Mesenchymal stem cell (in vitro differentiated cells and primary cell): ENCODE data around the gene MLEC.
A peak's percentile ranks its signal among the peaks of the same experiment; 100 is the strongest.

ENCODE experiments used
- DNase-seq: peaks from one replicate; pipeline ENCODE4 v3.0.0-alpha.2; 2013
- H2AFZ ChIP-seq: one replicate; pipeline ENCODE4 v1.6.1; 2013; ENCODE audit warnings: low read depth, mild to moderate bottlenecking, control low read depth, inconsistent platforms, low read length, moderate library complexity
- H2AK5ac ChIP-seq: 2 replicates; pipeline ENCODE4 v1.6.1; 2013; ENCODE audit warnings: low read length, moderate library complexity, mild to moderate bottlenecking, inconsistent platforms; ENCODE audit not compliant: severe bottlenecking
- H2BK120ac ChIP-seq: one replicate; pipeline ENCODE4 v1.6.1; 2013; ENCODE audit warnings: low read depth, mild to moderate bottlenecking, inconsistent platforms, low read length, moderate library complexity
- H2BK12ac ChIP-seq, 2 experiments: one replicate each; pipeline ENCODE4 v1.6.1; 2013; ENCODE audit warnings: inconsistent platforms in 2 of 2, low read length in 2 of 2, mild to moderate bottlenecking in 2 of 2, moderate library complexity in 2 of 2, control low read depth in 1 of 2
- H2BK15ac ChIP-seq: one replicate; pipeline ENCODE4 v1.6.1; 2013; ENCODE audit warnings: mild to moderate bottlenecking, low read depth, inconsistent platforms; ENCODE audit not compliant: poor library complexity, severe bottlenecking
- H2BK5ac ChIP-seq: 2 replicates; pipeline ENCODE4 v1.6.1; 2013; ENCODE audit warnings: low read depth, mild to moderate bottlenecking, low read length, control low read depth, inconsistent platforms; ENCODE audit not compliant: poor library complexity, severe bottlenecking
- H3K14ac ChIP-seq, 2 experiments: one replicate each; pipeline ENCODE4 v1.6.1; 2013; ENCODE audit warnings: inconsistent platforms in 2 of 2, low read length in 2 of 2, control low read depth in 1 of 2, mild to moderate bottlenecking in 1 of 2, moderate library complexity in 1 of 2
- H3K18ac ChIP-seq, 2 experiments: one replicate each; pipeline ENCODE4 v1.6.1; 2013; ENCODE audit warnings: inconsistent platforms in 2 of 2, low read length in 2 of 2, control low read depth in 1 of 2, low read depth in 1 of 2, mild to moderate bottlenecking in 1 of 2
- H3K23ac ChIP-seq, 2 experiments: one replicate each; pipeline ENCODE4 v1.6.1; 2013; ENCODE audit warnings: inconsistent platforms in 2 of 2, low read length in 2 of 2, mild to moderate bottlenecking in 2 of 2, moderate library complexity in 2 of 2, control low read depth in 1 of 2
- H3K27ac ChIP-seq: 2 replicates; pipeline ENCODE4 v1.5.1; 2013; ENCODE audit warnings: mild to moderate bottlenecking, moderate library complexity, low read length, control low read depth, inconsistent platforms; ENCODE audit not compliant: poor library complexity, severe bottlenecking
- H3K27me3 ChIP-seq, 2 experiments: 2 replicates each; pipeline versions ENCODE4 v1.6.1 to v1.7.0; 2013; ENCODE audit warnings: low read length in 2 of 2, mild to moderate bottlenecking in 2 of 2, moderate library complexity in 2 of 2, control low read depth in 1 of 2, inconsistent platforms in 1 of 2; ENCODE audit not compliant: control insufficient read depth in 1 of 2, insufficient read depth in 1 of 2
- H3K36me3 ChIP-seq, 2 experiments: 2 replicates each; pipeline versions ENCODE4 v1.6.1 to v1.7.0; 2013; ENCODE audit warnings: low read length in 2 of 2, control low read depth in 1 of 2, inconsistent platforms in 1 of 2, low read depth in 1 of 2, mild to moderate bottlenecking in 1 of 2; ENCODE audit not compliant: insufficient read depth in 2 of 2, control insufficient read depth in 1 of 2
- H3K4ac ChIP-seq, 2 experiments: one replicate each; pipeline ENCODE4 v1.6.1; 2013; ENCODE audit warnings: inconsistent platforms in 2 of 2, low read length in 2 of 2, mild to moderate bottlenecking in 2 of 2, moderate library complexity in 2 of 2, control low read depth in 1 of 2, low read depth in 1 of 2
- H3K4me1 ChIP-seq: 2 replicates; pipeline ENCODE4 v1.6.1; 2013; ENCODE audit warnings: low read depth, low read length, control low read depth; ENCODE audit not compliant: control insufficient read depth, insufficient read depth
- H3K4me2 ChIP-seq: 2 replicates; pipeline ENCODE4 v1.6.1; 2013; ENCODE audit warnings: low read length, mild to moderate bottlenecking, inconsistent platforms; ENCODE audit not compliant: poor library complexity, severe bottlenecking
- H3K4me3 ChIP-seq, 2 experiments: 2 replicates each; pipeline versions ENCODE4 v1.5.1 to v1.7.0; 2013; ENCODE audit warnings: low read length in 2 of 2, mild to moderate bottlenecking in 2 of 2, control low read depth in 1 of 2, low read depth in 1 of 2; ENCODE audit not compliant: insufficient read depth in 1 of 2
- H3K79me1 ChIP-seq: replicated peaks from 2 replicates; pipeline ENCODE4 v1.6.1; 2013; ENCODE audit warnings: mild to moderate bottlenecking, control low read depth, low read length, inconsistent platforms; ENCODE audit not compliant: poor library complexity, severe bottlenecking
- H3K9ac ChIP-seq: 2 replicates; pipeline ENCODE4 v1.7.0; 2013; ENCODE audit warnings: mild to moderate bottlenecking, low read length, moderate library complexity
- H3K9me3 ChIP-seq: 2 replicates; pipeline ENCODE4 v1.7.0; 2013; ENCODE audit warnings: mild to moderate bottlenecking, low read length; ENCODE audit not compliant: control insufficient read depth
- H4K8ac ChIP-seq: one replicate; pipeline ENCODE4 v1.6.1; 2013; ENCODE audit warnings: inconsistent platforms, mild to moderate bottlenecking, low read length, moderate library complexity
- H4K91ac ChIP-seq: one replicate; pipeline ENCODE4 v1.6.1; 2013; ENCODE audit warnings: mild to moderate bottlenecking, low read length, inconsistent platforms
- WGBS: methylation state at CpG from one replicate; pipeline ENCODE4 v1.1.7; 2013; ENCODE audit warnings: mixed read lengths; 5-methylcytosine and 5-hydroxymethylcytosine counted together

The MLEC gene

DNA sequence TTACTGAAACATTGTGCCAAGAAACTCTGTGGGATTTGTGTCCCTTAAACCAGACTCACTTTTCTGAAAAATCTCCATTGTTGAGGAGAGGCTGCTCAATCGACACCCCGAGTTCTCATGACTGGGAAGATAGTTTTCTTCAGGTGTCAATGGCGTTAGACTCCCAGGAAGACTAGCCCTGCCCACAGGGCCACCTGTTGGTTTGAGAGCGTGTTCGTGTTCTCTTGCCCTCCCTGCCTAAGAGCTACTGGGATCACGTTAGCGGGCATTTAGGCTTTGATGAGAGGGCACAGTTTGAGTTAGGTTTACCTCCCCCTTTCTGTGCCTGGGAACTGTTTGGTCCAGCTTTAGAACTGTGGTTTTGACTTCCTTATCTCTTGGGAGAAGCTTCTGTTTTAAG lies 12.6 kb downstream of the MLEC start:
- Histone ChIP-seq H3K9ac (no peak overlapping the region), H3K4me3 (no peak overlapping the region), H2AK5ac (no peak overlapping the region), H3K4me2 (no peak overlapping the region), H3K23ac (no peak overlapping the region), H2BK12ac (no peak overlapping the region), H3K79me1 (peaks cover 58% of the 10 kb centered on the region), H2AFZ (no peak overlapping the region), H3K27me3 (no peaks in the 10 kb centered on the region), H3K27ac (no peak overlapping the region), H3K9me3 (no peaks in the 10 kb centered on the region), H2BK5ac (no peak overlapping the region), H3K36me3 (peaks cover 64 to 94% of the 10 kb centered on the region in 2 experiments), H3K14ac (no peak overlapping the region), H4K91ac (no peak overlapping the region), H4K8ac (no peak overlapping the region), H2BK120ac (no peak overlapping the region), H3K18ac (no peak overlapping the region), H2BK15ac (no peak overlapping the region), H3K4me1 (peaks cover 1% of the 10 kb centered on the region), H3K4ac (no peak overlapping the region)
- DNase-seq, result no peak
- 92% methylated on average over 7 of the region's 7 CpGs for WGBS

- 94% methylated on average over 5 of the region's 5 CpGs for WGBS
- H3K4me1 ChIP-seq, result peaks cover 1% of the 10 kb centered on the region
- no peak overlapping the region for H2BK12ac ChIP-seq
- no peak overlapping the region for H2AFZ ChIP-seq
- H4K91ac ChIP-seq, result no peak overlapping the region
- H3K4me2 ChIP-seq, result no peak overlapping the region
- H4K8ac ChIP-seq, result no peak overlapping the region
- no peak overlapping the region for H2AK5ac ChIP-seq
- peaks cover 47% of the 10 kb centered on the region for H3K79me1 ChIP-seq
- H2BK120ac ChIP-seq, result no peak overlapping the region
- no peak overlapping the region for H3K9ac ChIP-seq
- H3K14ac ChIP-seq, result no peak overlapping the region
- H3K36me3 ChIP-seq, result peaks cover 62 to 88% of the 10 kb centered on the region in 2 experiments
- no peaks in the 10 kb centered on the region for H3K9me3 ChIP-seq
- H3K27ac ChIP-seq, result no peak overlapping the region
- H2BK5ac ChIP-seq, result no peak overlapping the region
- H2BK15ac ChIP-seq, result no peak overlapping the region
- no peak for DNase-seq
- no peak overlapping the region for H3K18ac ChIP-seq
- no peak overlapping the region for H3K23ac ChIP-seq
- H3K4ac ChIP-seq, result no peak overlapping the region
- H3K27me3 ChIP-seq, result no peaks in the 10 kb centered on the region
- no peak overlapping the region for H3K4me3 ChIP-seq
Observed at GRCh38 chr12:120700886-120701285, 13.9 kb downstream of the MLEC start.

DNA sequence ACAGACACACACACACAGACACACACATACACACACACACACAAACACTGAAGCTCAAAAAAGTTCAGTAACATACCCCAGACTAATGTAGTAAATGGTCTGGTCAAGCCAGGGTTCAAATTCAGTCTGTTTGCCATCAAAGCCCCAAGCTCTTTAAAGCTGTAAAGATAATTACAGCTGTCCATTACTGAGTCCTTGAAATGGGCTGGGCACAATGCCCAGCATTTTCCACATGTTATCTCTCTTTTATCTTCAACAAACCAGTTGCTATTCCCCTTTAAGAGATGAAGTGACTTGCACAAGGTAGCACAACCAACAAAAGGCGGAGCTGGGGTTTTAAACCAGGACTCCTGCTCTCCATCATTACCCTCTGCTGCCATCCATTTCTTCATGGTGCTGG lies 15.7 kb downstream of the MLEC start:
- Histone ChIP-seq H3K4me2 (no peak overlapping the region), H3K18ac (no peak overlapping the region), H4K8ac (no peak overlapping the region), H3K4me3 (no peak overlapping the region), H2BK12ac (no peak overlapping the region), H3K9ac (no peak overlapping the region), H4K91ac (no peak overlapping the region), H2BK120ac (no peak overlapping the region), H3K79me1 (peaks cover 36% of the 10 kb centered on the region), H3K14ac (no peak overlapping the region), H3K27me3 (no peaks in the 10 kb centered on the region), H2AFZ (no peak overlapping the region), H2BK15ac (no peak overlapping the region), H2BK5ac (no peak overlapping the region), H3K27ac (no peak overlapping the region), H3K4ac (no peak overlapping the region), H3K9me3 (no peaks in the 10 kb centered on the region), H3K4me1 (peaks cover 1% of the 10 kb centered on the region), H3K23ac (no peak overlapping the region), H3K36me3 (peaks cover 53 to 71% of the 10 kb centered on the region in 2 experiments), H2AK5ac (no peak overlapping the region)
- no peak for DNase-seq
- 88% methylated on average over 1 of the region's 1 CpG for WGBS

- Histone ChIP-seq H3K36me3 (peaks cover 46 to 63% of the 10 kb centered on the region in 2 experiments), H4K91ac (no peak overlapping the region), H3K18ac (no peak overlapping the region), H3K4ac (no peak overlapping the region), H3K27me3 (no peaks in the 10 kb centered on the region), H3K14ac (no peak overlapping the region), H2BK120ac (no peak overlapping the region), H3K23ac (peak overlapping the region in 1 of 2 experiments; percentile 43), H2BK12ac (no peak overlapping the region), H3K9ac (no peak overlapping the region), H2AFZ (no peak overlapping the region), H3K4me2 (no peak overlapping the region), H4K8ac (no peak overlapping the region), H3K27ac (no peak overlapping the region), H3K4me1 (peaks cover 1% of the 10 kb centered on the region), H3K79me1 (peaks cover 30% of the 10 kb centered on the region), H2BK5ac (no peak overlapping the region), H3K4me3 (no peak overlapping the region), H3K9me3 (no peaks in the 10 kb centered on the region), H2AK5ac (no peak overlapping the region), H2BK15ac (no peak overlapping the region)
- 98% methylated on average over 8 of the region's 11 CpGs for WGBS
- DNase-seq, result no peak
Observed at GRCh38 chr12:120703311-120703942, 16.5 kb downstream of the MLEC start.
